ENCODE data around the gene TMEM266. TPM values are rescaled to one million over a fixed set of nuclear protein-coding genes. Genes with fewer than 3 reads are reported as not detected.

Gene TMEM266
- total RNA-seq, 6 donors from 2014 or later = 0.59 to 2.4 (median 1.2) TPM; not detected in 1

DNA sequence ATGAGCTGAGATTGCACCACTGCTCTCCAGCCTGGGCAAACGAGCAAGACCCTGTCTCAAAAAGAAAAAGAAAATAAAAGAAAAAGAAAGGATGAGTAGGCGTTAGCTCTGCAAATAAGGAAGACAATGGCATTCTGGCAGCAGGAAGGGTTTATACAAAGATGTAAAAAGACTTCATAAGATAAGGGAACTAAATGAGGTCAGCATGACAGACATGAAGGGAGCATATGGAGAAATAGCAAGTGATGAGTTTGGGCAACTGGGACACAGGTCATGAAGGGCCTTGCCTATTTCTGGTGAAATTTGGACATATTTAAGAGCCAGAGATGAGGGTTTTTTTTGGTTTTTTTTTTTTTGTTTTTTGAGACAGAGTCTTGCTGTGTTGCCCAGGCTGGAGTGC lies 24.5 kb downstream of the TMEM266 start:
- no peak for TF ChIP-seq EP300 (IDR thresholded peaks at IDR 0.05)
- TF ChIP-seq, protein P1, sequence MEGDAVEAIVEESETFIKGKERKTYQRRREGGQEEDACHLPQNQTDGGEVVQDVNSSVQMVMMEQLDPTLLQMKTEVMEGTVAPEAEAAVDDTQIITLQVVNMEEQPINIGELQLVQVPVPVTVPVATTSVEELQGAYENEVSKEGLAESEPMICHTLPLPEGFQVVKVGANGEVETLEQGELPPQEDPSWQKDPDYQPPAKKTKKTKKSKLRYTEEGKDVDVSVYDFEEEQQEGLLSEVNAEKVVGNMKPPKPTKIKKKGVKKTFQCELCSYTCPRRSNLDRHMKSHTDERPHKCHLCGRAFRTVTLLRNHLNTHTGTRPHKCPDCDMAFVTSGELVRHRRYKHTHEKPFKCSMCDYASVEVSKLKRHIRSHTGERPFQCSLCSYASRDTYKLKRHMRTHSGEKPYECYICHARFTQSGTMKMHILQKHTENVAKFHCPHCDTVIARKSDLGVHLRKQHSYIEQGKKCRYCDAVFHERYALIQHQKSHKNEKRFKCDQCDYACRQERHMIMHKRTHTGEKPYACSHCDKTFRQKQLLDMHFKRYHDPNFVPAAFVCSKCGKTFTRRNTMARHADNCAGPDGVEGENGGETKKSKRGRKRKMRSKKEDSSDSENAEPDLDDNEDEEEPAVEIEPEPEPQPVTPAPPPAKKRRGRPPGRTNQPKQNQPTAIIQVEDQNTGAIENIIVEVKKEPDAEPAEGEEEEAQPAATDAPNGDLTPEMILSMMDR (IDR thresholded peaks at IDR 0.05) = no peak
- no peak for TF ChIP-seq POLR2A (IDR thresholded peaks at IDR 0.05)
- no peak for TF ChIP-seq POLR2AphosphoS5 (IDR thresholded peaks at IDR 0.05)
- H3K27ac ChIP-seq = no peak overlapping the region
- 60 to 65% methylated on average over 2 of the region's 2 CpGs for WGBS, 2 donors
- no peaks in the 10 kb centered on the region for H3K27me3 ChIP-seq
- DNase-seq (no peak), ATAC-seq (ENCODE audit: low FRiP score in 2 of 2) (no peak)
- no peaks in the 10 kb centered on the region for H3K9me3 ChIP-seq
- no peak overlapping the region for H3K4me3 ChIP-seq
- no peaks in the 10 kb centered on the region for H3K4me1 ChIP-seq
- no peaks in the 10 kb centered on the region for H3K36me3 ChIP-seq

GRCh38 chr15:76098685-76099084 lies 38.9 kb downstream of the TMEM266 start:
- Histone ChIP-seq H3K36me3 (no peaks in the 10 kb centered on the region), H3K9me3 (no peaks in the 10 kb centered on the region), H3K4me3 (no peak overlapping the region), H3K27me3 (no peaks in the 10 kb centered on the region), H3K27ac (no peak overlapping the region), H3K4me1 (no peaks in the 10 kb centered on the region)
- DNase-seq (no peak), ATAC-seq (ENCODE audit: low FRiP score in 2 of 2) (no peak)
- TF ChIP-seq, protein P1 (IDR thresholded peaks at IDR 0.05) = no peak
- TF ChIP-seq POLR2AphosphoS5 (IDR thresholded peaks at IDR 0.05) (no peak), POLR2A (IDR thresholded peaks at IDR 0.05) (no peak), EP300 (IDR thresholded peaks at IDR 0.05) (no peak)
- 38% methylated on average over 2 of the region's 3 CpGs; no CpG with 5 or more reads in 1 of the 2 donors for WGBS, 2 donors

DNA sequence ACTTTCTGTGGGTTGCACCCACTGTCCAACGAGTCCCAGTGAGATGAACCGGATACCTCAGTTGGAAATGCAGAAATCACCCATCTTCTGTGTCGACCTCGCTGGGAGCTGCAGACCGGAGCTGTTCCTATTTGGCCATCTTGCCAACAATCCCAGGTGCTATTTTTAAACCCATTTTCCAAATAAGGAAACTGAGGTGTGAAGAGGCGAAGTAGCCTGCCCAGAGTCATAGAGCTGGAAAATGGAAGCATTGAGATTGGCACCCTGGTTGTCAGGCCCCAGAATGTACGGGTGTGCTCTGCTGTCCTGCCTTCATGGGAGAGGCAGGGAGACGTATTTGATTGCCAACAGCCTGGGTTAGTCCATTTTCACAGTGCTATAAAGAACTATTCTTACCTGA lies 39.6 kb downstream of the TMEM266 start:
- 90% methylated on average over 7 to 8 of the region's 8 CpGs for WGBS, 2 donors
- DNase-seq (no peak), ATAC-seq (ENCODE audit: low FRiP score in 2 of 2) (no peak)
- Histone ChIP-seq H3K9me3 (no peaks in the 10 kb centered on the region), H3K27me3 (no peaks in the 10 kb centered on the region), H3K4me3 (no peak overlapping the region), H3K36me3 (no peaks in the 10 kb centered on the region), H3K4me1 (no peaks in the 10 kb centered on the region), H3K27ac (no peak overlapping the region)
- TF ChIP-seq POLR2AphosphoS5 (IDR thresholded peaks at IDR 0.05) (no peak), EP300 (IDR thresholded peaks at IDR 0.05) (no peak), POLR2A (IDR thresholded peaks at IDR 0.05) (no peak)
- TF ChIP-seq, protein P1 (IDR thresholded peaks at IDR 0.05) = no peak

DNA sequence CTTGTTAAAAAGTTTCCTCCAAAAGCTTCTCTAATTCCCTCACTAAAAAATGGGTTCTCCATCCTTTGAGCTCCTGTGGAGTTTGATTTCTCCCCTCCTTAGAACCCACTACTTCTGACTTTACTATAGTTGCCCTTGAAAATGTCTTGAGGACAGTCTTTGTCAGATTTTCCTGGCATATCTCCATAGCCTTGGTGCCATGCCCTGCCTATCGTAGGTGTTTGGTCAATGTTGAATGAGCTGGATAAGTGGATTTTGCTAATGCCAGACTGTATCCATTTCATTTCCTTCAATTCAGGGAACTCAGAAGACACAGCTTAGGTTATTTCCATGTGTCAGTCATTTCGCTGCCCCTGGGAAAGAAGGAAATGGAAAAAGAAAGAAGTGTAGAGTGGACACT lies 40.6 kb downstream of the TMEM266 start:
- H3K36me3 ChIP-seq = no peaks in the 10 kb centered on the region
- no peaks in the 10 kb centered on the region for H3K4me1 ChIP-seq
- H3K4me3 ChIP-seq = no peak overlapping the region
- H3K27ac ChIP-seq = no peak overlapping the region
- DNase-seq = no peak
- no peaks in the 10 kb centered on the region for H3K9me3 ChIP-seq
- TF ChIP-seq EP300 (IDR thresholded peaks at IDR 0.05) = no peak
- TF ChIP-seq, protein P1 (IDR thresholded peaks at IDR 0.05) = no peak
- no peak for TF ChIP-seq POLR2A (IDR thresholded peaks at IDR 0.05)
- no peak for TF ChIP-seq POLR2AphosphoS5 (IDR thresholded peaks at IDR 0.05)
- H3K27me3 ChIP-seq = no peaks in the 10 kb centered on the region
- no peak for ATAC-seq (ENCODE audit: low FRiP score in 2 of 2)
- 78 to 90% methylated on average over 2 of the region's 2 CpGs for WGBS, 2 donors

DNA sequence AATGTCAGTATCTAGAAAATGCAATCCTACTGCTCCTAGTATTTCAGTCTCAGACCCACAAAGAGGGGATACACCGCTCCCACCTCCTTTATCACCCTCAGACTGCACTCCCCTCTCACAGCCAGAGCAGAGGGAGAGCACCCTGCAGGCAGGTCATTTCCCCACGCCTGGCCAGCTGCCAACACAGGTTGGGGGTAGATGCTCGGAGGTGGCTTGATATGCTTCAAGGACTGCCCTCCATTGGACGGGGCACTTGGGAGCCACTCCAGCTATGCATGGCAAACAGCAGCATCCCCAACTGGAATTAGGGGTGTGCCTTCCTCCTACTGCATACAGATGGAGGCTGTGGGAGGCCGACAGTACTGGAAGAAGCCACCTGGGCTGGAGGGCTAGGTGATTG lies 41.9 kb downstream of the TMEM266 start:
- Histone ChIP-seq H3K9me3 (no peaks in the 10 kb centered on the region), H3K4me1 (no peaks in the 10 kb centered on the region), H3K36me3 (no peaks in the 10 kb centered on the region), H3K27me3 (no peaks in the 10 kb centered on the region), H3K27ac (no peak overlapping the region), H3K4me3 (no peak overlapping the region)
- ATAC-seq (ENCODE audit: low FRiP score in 2 of 2) (no peak), DNase-seq (no peak)
- 78 to 87% methylated on average over 4 to 5 of the region's 5 CpGs for WGBS, 2 donors
- TF ChIP-seq POLR2A (IDR thresholded peaks at IDR 0.05) (no peak), EP300 (IDR thresholded peaks at IDR 0.05) (no peak), POLR2AphosphoS5 (IDR thresholded peaks at IDR 0.05) (no peak)
- TF ChIP-seq, protein P1 (IDR thresholded peaks at IDR 0.05) = no peak

Measured in upper lobe of left lung (tissue), 6 donors.